ENCODE results near the gene GUK1.

DNA sequence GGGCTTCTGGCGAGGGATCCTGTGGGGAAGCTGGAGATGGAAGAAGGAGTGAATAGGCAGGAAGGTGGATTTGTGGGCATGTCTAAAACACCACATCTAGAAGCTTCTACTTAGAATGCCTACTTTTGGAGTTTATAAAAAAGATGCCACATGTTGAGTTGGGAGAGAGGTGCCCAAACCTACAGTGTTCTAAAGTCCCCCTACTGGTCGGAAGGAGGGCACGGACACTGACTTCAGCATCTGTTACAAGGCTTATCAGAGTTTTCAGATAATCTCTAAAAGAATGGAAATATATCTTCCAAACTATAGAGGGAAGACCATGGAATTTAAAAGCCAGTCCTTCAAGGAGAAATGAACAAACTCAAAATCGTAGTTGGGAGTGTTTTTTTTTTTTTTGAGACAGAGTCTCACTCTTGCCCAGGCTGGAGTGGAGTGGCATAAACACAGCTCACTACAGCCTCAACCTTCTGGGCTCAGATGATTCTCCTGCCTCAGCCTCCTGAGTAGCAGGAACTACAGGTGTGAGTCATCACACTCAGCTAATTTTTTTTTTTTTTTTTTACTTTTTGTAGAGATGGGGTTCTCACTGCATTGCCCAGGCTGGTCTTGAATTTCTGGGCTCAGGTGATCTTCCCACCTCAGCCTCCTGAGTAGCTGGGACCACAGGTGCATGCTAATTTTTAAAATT, 40.3 kb downstream of the GUK1 start:
- TF ChIP-seq CTCF (conservative IDR thresholded peaks at IDR 0.05; ENCODE audit: low read length) (peak; percentile 54), EZH2phosphoT487 (IDR thresholded peaks at IDR 0.05; ENCODE audit: borderline replicate concordance) (no peak)

Measured in Loucy (cell line).